ENCODE measurements around the gene VIPR2. TPM values are rescaled to one million over a fixed set of nuclear protein-coding genes. Genes with fewer than 3 reads are reported as not detected.

The VIPR2 gene
- total and polyA plus RNA-seq, 11 donors: 3.3 to 27.0 (median 18.5) TPM

DNA sequence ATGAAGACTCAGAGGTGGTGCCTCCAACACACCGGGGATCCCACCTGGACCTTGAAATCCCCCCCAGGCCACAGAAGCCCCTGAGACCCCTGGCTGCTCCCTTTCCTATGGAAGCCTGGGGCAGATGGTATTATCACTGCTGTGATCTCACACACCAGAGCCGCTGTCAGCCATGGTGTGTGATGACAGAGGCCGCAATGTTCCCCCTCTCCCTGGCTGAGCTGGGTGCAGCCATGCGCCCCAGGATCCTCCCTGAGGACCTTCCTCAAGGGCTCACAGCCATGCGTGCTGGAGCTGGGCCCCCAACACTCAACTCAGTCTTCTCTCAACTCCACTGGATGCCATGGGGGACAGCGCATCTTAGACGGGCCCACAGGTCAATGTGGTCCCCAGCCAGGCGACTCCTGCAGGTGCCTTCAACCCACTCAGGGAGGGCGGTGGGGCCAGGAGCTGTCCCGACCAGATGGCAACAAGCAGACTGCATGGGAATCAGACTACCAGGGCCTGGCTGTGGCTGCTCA lies 44.9 kb downstream of the VIPR2 start:
- TF ChIP-seq, protein P1, sequence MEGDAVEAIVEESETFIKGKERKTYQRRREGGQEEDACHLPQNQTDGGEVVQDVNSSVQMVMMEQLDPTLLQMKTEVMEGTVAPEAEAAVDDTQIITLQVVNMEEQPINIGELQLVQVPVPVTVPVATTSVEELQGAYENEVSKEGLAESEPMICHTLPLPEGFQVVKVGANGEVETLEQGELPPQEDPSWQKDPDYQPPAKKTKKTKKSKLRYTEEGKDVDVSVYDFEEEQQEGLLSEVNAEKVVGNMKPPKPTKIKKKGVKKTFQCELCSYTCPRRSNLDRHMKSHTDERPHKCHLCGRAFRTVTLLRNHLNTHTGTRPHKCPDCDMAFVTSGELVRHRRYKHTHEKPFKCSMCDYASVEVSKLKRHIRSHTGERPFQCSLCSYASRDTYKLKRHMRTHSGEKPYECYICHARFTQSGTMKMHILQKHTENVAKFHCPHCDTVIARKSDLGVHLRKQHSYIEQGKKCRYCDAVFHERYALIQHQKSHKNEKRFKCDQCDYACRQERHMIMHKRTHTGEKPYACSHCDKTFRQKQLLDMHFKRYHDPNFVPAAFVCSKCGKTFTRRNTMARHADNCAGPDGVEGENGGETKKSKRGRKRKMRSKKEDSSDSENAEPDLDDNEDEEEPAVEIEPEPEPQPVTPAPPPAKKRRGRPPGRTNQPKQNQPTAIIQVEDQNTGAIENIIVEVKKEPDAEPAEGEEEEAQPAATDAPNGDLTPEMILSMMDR (IDR thresholded peaks at IDR 0.05): no peak
- no peak for TF ChIP-seq POLR2A (IDR thresholded peaks at IDR 0.05)
- intact Hi-C loops (cut with DNase I): loop anchor here in 5 of 10 donors (5.0 kb wide), 1 partner anchor 43 kb away; the partner anchor contains the start of gene VIPR2 (in 5 of the 5)
- Histone ChIP-seq H3K27ac (peak overlapping the region; percentile 52 to 99 (median 94)), H3K4me1 (peaks cover 0 to 51% (median 32%) of the 10 kb centered on the region in 12 donors), H3K36me3 (peaks cover 0 to 6% (median 0%) of the 10 kb centered on the region in 9 donors), H3K4me3 (no peak overlapping the region), H3K27me3 (no peaks in the 10 kb centered on the region), H3K9me3 (no peaks in the 10 kb centered on the region)
- WGBS, 4 donors: 83 to 93% (median 92%) methylated on average over 6 to 10 of the region's 10 CpGs
- DNase-seq (peak in 2 of 5 donors; percentile 1 to 14), ATAC-seq (no peak)

DNA sequence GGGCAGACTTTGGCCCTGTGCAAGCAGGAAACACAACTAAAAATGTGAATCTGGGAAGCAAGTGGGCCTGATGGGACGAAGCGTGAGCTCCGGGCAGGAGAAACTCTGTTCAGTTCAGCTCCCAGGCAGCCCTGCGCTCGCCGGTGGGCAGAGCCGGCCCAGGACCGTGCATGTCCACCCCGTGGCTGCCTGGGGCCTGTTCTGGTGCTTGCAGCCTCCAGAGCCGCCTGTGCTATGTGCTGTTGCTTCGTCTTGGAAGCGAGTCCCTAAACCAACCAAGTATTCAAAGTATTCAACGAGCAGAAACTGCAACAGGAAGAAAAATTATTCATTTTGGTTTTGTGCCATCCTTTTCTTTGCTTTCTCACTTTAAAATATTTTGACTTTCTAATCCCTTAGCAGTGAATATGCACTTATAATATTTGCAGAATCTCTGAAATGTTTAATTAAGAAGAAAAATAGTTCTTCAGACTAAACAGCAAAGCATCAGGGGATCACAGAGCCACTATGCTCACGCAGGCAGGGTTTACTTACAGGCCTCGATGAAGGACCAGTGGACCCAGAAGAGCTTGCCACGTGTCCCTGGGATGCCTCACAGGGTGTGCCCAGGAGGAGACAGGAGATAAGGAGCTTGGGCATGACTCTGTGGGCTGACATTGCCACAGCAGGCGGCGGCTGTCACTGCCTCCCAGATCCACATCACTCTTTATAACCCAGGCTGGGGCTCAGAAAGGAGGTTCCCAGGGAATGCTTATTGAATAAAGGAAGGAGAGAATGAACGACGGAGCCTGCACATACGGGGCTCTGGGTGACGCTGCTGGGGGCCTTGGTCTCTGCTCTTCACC lies 45.6 kb downstream of the VIPR2 start:
- Histone ChIP-seq H3K27me3 (no peaks in the 10 kb centered on the region), H3K36me3 (peaks cover 0 to 6% (median 0%) of the 10 kb centered on the region in 9 donors), H3K9me3 (no peaks in the 10 kb centered on the region), H3K4me1 (peaks cover 0 to 54% (median 37%) of the 10 kb centered on the region in 12 donors), H3K4me3 (no peak overlapping the region), H3K27ac (peak overlapping the region; percentile 72 to 99 (median 94))
- 46 to 58% (median 55%) methylated on average over 22 of the region's 22 CpGs for WGBS, 4 donors
- intact Hi-C loops (cut with DNase I): loop anchor here in 5 of 10 donors (5.0 kb wide), 1 partner anchor 43 kb away; the partner anchor contains the start of gene VIPR2 (in 5 of the 5)
- TF ChIP-seq, protein P1 (IDR thresholded peaks at IDR 0.05): peak in 3 of 12 donors; percentile 6 to 36 (median 18)
- TF ChIP-seq POLR2A (IDR thresholded peaks at IDR 0.05): no peak
- ATAC-seq (peak in 2 of 4 donors; percentile 10 to 15), DNase-seq (peak in 4 of 5 donors; percentile 32 to 77 (median 54))

DNA sequence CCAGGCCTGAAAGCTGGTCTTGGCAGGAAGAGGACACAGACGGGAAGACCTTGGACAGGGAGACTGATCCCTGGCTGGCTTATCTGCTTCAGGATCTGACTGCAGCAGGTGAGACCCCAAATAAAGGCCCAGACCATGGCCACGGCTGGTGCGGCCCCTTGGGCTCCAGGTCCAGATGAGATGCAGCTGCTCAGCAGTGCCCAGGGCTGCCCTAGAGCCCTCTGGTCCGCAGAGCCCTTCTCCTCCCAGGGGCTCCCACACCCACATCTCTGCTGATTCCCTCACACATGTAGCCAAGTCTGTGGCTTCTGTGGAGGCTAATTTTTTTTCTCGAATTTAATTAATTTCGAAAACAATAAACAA lies 46.3 kb downstream of the VIPR2 start:
- DNase-seq: peak in 3 of 5 donors; percentile 6 to 23 (median 11)
- ATAC-seq: no peak
- Histone ChIP-seq H3K27me3 (no peaks in the 10 kb centered on the region), H3K27ac (peak overlapping the region; percentile 72 to 99 (median 94)), H3K36me3 (peaks cover 0 to 6% (median 0%) of the 10 kb centered on the region in 9 donors), H3K4me3 (no peak overlapping the region), H3K4me1 (peaks cover 0 to 57% (median 38%) of the 10 kb centered on the region in 12 donors), H3K9me3 (no peaks in the 10 kb centered on the region)
- TF ChIP-seq, protein P1 (IDR thresholded peaks at IDR 0.05): no peak
- TF ChIP-seq POLR2A (IDR thresholded peaks at IDR 0.05): no peak
- intact Hi-C loops (cut with DNase I): loop anchor here in 5 of 10 donors (5.0 kb wide), 1 partner anchor 44 kb away; the partner anchor contains the start of gene VIPR2 (in 5 of the 5)
- WGBS, 4 donors: 61 to 81% (median 75%) methylated on average over 6 of the region's 6 CpGs
